Activated CD8-positive, alpha-beta memory T cell treated with anti-CD3 and anti-CD28 coated beads for 24 hours (primary cell): ENCODE data around the gene ELOA2.
"Not testable (repeated sequence)": the region's sequence is repeated elsewhere in the genome, so short reads cannot be mapped to it uniquely, and the experiment has no call there.

ENCODE experiments used
- DNase-seq: peaks from one replicate; pipeline ENCODE4 v3.0.0-alpha.2; 2020

The ELOA2 gene

DNA sequence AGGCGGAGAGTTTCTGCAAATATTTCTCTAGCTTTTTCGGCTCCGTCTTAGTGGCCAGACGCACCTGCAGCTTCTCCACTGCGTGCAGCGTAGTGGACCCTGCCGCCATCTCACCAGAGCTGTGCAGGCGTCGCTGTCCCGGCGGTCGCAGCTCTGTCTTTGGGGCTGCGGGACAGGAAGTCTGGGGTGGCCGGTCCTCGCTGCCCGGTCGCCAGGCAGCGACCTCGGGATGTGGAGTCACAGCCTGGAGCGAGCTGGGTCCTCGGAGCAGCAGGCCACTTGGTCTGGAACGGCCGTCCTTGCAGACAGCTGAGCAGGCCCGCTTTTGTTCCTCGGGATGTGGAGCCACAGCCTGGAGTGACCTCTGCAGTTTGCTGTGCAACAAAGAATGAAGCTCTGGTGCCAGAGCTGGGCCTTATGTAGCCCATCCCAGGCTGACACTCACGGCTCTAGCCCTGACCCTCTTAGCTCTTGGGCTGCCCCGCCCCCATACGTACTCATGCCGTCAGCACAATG, at the start of gene ELOA2:
Gene ELOA2, minus strand, starts transcription at position 466 of the 516 bp plus-strand sequence. Its CDS starts 357 bp downstream, at position 109.
- no peak for DNase-seq

- DNase-seq = no peak
Observed at GRCh38 chr18:47081578-47081977, 46.2 kb upstream of the ELOA2 start.

GRCh38 chr18:47080872-47081271, 45.5 kb upstream of the ELOA2 start:
- DNase-seq = no peak

DNA sequence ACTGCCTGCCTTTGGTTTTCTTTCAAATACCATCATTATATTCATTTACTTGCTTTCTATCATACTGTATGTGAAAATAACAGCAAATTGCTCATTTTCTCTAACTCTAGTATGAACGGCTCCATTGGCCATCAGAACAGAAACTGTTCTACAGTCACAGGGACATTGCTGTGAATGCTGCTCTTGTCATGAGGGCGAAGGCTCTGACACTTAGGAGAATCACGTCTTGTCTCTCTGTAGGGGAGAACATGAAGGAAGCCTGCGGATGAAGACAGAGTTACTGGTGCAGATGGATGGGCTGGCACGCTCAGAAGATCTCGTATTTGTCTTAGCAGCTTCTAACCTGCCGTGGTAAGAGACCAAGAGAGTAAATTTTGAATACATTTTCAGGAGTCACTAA, 41.7 kb upstream of the ELOA2 start:
- no peak for DNase-seq

DNA sequence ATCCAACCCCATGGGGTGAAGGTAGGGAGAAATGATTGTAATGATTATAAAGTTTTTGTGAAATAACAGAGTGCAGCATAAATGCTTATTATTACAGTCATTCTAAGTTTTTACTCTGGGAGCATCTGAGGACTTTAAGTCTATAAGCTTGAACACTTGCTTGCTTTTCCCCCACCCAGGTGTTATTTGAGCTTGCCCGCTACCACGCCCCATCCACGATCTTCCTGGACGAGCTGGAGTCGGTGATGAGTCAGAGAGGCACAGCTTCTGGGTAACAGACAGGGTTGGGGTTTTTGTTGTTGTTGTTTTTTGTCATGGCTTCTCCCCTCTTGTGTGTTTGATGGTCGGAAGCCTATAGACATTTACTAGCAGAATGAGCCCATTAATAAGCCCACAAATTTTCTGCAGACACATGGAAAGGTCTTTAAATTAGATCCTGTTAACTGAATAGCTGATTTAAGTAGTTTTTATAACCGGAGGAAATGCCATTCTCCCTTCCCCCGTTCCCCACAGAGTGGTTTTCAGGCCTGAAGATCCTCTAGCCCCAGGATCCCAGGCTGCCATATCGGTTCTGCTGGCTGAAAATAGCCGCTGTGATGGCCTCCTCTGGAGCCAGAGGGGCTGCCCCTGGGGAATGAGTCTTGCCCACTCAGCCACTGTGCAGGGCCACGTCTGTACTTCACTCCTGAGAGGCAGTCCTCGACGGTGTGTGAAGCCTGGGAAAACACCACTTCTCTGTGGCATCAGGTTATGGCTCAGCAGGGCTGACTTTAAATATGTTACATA, 39.9 kb upstream of the ELOA2 start:
- DNase-seq = no peak

- DNase-seq = no peak
Observed at GRCh38 chr18:47067648-47068047, 32.2 kb upstream of the ELOA2 start.

- DNase-seq = no peak
Observed at GRCh38 chr18:47063096-47063495, 27.7 kb upstream of the ELOA2 start.

- no peak for DNase-seq
Observed at GRCh38 chr18:47062471-47062870, 27.1 kb upstream of the ELOA2 start.

DNA sequence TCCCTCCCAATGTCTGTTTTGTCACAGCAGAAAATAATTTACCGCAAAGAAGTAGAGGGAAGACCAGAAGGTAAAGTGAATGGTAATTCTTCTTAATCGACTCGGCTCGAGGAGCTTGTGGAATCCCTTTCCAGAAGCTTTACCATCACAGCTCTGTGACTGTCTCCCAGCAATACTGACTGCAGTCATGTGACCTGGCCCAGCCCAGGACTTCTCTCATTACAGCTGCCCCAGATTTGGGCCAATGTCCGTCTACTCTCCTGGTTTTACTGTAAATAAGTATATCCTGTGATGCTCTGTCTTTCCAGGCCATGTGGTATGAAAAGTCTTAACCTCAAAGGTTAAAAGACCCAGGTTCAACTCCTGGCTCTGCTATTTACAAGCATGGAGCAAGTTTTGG, 18.9 kb upstream of the ELOA2 start:
- DNase-seq = no peak

DNA sequence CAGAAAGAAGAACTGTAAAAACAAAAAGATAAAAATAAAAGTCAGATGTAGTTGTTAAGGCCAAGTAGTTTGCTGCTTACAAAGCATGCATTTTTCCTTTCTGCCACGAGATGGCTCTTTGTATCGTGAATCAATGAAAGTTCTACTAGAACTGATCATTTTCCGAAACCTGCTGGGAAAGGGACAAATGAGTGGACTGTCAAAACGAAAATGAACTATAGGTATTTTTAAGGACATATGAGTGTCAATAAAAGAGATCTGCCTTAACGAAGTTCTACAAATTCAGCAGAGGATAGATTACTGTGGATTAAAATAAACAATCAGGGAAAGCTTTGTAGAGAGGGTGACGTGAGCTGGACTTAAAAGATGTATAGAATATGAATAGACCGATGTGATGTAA, 15.0 kb upstream of the ELOA2 start:
- no peak for DNase-seq

GRCh38 chr18:47040982-47041381, 5.6 kb upstream of the ELOA2 start:
- no peak for DNase-seq

GRCh38 chr18:47036927-47037578, 1.6 kb upstream of the ELOA2 start:
- no peak for DNase-seq

GRCh38 chr18:47036298-47036874, 965 bp upstream of the ELOA2 start:
- no peak for DNase-seq

- DNase-seq = not testable (repeated sequence)
Observed at GRCh38 chr18:47034591-47034990, 830 bp downstream of the ELOA2 start.

GRCh38 chr18:47032945-47033344, 2.5 kb downstream of the ELOA2 start:
- no peak for DNase-seq

DNA sequence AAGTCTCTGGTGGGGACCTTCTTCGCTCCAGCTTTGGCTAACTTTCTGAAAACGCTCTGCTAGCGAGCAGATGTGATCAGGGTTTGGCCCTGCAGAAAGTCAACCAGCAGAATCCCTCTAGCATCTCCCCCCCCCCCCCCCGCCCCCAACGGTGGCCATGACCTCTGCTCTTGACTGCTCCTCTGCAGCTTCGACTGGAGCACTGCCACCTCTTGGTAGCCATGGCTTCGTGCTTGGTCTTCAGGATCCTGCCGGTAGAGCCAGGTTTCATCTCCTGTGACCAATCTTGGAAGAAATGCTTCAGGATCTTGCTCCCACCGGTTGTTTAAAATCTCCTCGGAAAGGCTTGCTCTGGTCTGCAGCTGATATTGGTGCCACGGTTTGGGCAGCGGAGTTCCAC, 4.5 kb downstream of the ELOA2 start:
- DNase-seq = not testable (repeated sequence)

DNA sequence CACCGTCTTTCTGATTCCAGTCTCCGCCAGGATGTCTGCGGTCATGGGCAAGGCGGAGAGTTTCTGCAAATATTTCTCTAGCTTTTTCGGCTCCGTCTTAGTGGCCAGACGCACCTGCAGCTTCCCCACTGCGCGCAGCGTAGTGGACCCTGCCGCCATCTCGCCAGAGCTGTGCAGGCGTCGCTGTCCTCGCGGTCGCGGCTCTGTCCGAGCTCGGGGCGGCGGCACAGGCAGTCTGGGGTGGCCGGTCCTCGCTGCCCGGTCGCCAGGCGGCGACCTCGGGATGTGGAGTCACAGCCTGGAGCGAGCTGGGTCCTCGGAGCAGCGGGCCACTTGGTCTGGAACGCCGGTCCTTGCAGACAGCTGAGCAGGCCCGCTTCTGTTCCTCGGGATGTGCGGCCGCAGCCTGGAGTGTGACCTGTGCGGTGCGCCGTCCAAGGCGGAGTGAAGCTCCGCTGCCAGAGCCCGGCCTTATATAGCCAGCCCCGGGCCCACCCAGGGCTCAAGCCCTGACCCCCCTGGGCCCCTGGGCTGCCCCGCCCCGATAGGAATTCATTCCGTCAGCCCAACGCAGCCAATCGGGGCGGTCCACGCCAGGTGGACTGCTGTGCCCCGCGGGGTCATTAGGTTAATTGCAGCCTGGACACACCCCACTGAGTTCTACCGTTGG, 5.6 kb downstream of the ELOA2 start:
- DNase-seq = not testable (repeated sequence)

- not testable (repeated sequence) for DNase-seq
Observed at GRCh38 chr18:47028738-47029137, 6.7 kb downstream of the ELOA2 start.

GRCh38 chr18:47025557-47026174, 9.8 kb downstream of the ELOA2 start:
- DNase-seq = not testable (repeated sequence)

DNA sequence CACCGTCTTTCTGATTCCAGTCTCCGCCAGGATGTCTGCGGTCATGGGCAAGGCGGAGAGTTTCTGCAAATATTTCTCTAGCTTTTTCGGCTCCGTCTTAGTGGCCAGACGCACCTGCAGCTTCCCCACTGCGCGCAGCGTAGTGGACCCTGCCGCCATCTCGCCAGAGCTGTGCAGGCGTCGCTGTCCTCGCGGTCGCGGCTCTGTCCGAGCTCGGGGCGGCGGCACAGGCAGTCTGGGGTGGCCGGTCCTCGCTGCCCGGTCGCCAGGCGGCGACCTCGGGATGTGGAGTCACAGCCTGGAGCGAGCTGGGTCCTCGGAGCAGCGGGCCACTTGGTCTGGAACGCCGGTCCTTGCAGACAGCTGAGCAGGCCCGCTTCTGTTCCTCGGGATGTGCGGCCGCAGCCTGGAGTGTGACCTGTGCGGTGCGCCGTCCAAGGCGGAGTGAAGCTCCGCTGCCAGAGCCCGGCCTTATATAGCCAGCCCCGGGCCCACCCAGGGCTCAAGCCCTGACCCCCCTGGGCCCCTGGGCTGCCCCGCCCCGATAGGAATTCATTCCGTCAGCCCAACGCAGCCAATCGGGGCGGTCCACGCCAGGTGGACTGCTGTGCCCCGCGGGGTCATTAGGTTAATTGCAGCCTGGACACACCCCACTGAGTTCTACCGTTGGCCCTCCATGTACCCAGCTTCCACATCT, 11.5 kb downstream of the ELOA2 start:
- DNase-seq = not testable (repeated sequence)

GRCh38 chr18:47022821-47023220, 12.6 kb downstream of the ELOA2 start:
- DNase-seq = not testable (repeated sequence)

DNA sequence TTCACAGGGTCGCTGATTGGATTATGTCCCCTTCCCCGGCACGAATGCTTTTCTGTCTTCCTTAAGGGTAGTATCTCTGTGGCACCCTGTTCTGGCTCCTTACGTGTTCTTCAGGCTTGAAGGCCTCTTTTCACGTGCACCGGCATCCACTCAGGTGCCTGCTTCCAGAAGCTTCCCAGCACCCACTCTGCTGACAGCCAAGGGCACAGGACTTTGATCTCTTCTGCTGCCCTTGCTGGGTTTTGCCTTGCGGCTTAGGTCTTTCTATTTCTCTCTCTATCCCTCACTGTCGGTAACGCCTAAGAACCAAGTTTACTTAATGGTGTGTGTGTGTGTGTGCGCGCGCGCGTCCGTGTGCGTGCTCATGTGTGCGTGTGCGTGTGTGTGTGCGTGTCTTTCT, 14.7 kb downstream of the ELOA2 start:
- DNase-seq = not testable (repeated sequence)
